H1 (cell line): ENCODE data around the gene APP. TPM values are rescaled to one million over a fixed set of nuclear protein-coding genes. Genes with fewer than 3 reads are reported as not detected.

Source experiments
- CTCF ChIA-PET: fragments of 300-600 bp; sonication (Branson Sonifier 250); formaldehyde crosslinking; loops from one replicate; lab custom pipeline; 2021; ENCODE audit not compliant: partially characterized antibody; lab: Charles Lee
- POLR2A ChIA-PET: fragments of 300-600 bp; sonication (Branson Sonifier 250); formaldehyde crosslinking; loops from one replicate; lab custom pipeline; 2021; ENCODE audit warnings: inconsistent platforms; ENCODE audit not compliant: partially characterized antibody; lab: Charles Lee
- DNase-seq, 2 experiments: peaks; one replicate each; pipeline versions ENCODE4 v3.0.0 to v3.0.0-alpha.2; 2010 to 2022; ENCODE audit warnings: low spot score in 2 of 2, low read depth in 1 of 2, mixed read lengths in 1 of 2
- FAIRE-seq: peaks from 2 replicates; lab custom pipeline; 2011; peaks lifted over from hg19 to GRCh38; lab: Jason Lieb, UNC
- H2AFZ ChIP-seq: 2 replicates; pipeline ENCODE4 v1.8.1; 2012; ENCODE audit warnings: low read length, inconsistent platforms
- H2AK5ac ChIP-seq: 2 replicates; pipeline ENCODE4 v1.6.1; 2013; ENCODE audit warnings: low read depth, low read length
- H2BK120ac ChIP-seq: replicated peaks from 2 replicates; pipeline ENCODE3; 2013; ENCODE audit warnings: low read depth, low read length, inconsistent platforms
- H2BK12ac ChIP-seq: 2 replicates; pipeline ENCODE4 v1.6.1; 2013; ENCODE audit warnings: low read depth, low read length
- H2BK15ac ChIP-seq: 2 replicates; pipeline ENCODE4 v1.6.1; 2013; ENCODE audit warnings: low read length
- H2BK20ac ChIP-seq: 2 replicates; pipeline ENCODE4 v1.6.1; 2013; ENCODE audit warnings: low read length
- H2BK5ac ChIP-seq: 2 replicates; pipeline ENCODE4 v1.6.1; 2013; ENCODE audit warnings: low read depth, low read length
- H3K14ac ChIP-seq: 2 replicates; pipeline ENCODE4 v1.6.1; 2013; ENCODE audit warnings: inconsistent platforms; ENCODE audit not compliant: insufficient read length
- H3K18ac ChIP-seq: 2 replicates; pipeline ENCODE4 v1.6.1; 2013; ENCODE audit warnings: low read length; ENCODE audit errors: extremely low read depth
- H3K23ac ChIP-seq: 2 replicates; pipeline ENCODE4 v1.6.1; 2013; ENCODE audit warnings: inconsistent platforms; ENCODE audit not compliant: insufficient read length
- H3K23me2 ChIP-seq: 2 replicates; pipeline ENCODE4 v1.6.1; 2013; ENCODE audit warnings: low read depth, low read length
- H3K27ac ChIP-seq: 2 replicates; pipeline ENCODE4 v1.6.1; 2011; ENCODE audit warnings: low read depth, low read length, inconsistent platforms
- H3K27me3 ChIP-seq, 4 experiments: replicated peaks in 1 of 4; 1 replicate in 1 of 4; 2 replicates in 3 of 4; pipeline versions ENCODE4 v1.6.1 to v1.8.1; 2011 to 2013; ENCODE audit warnings: low read length in 3 of 4, mild to moderate bottlenecking in 3 of 4, inconsistent platforms in 2 of 4, mixed read lengths in 2 of 4, moderate library complexity in 1 of 4; ENCODE audit not compliant: control insufficient read depth in 3 of 4, insufficient read depth in 3 of 4; ENCODE audit errors: extremely low read depth in 1 of 4
- H3K36me3 ChIP-seq, 4 experiments: 2 replicates each; pipeline versions ENCODE4 v1.6.1 to v1.8.1; 2011 to 2013; ENCODE audit warnings: mild to moderate bottlenecking in 4 of 4, low read length in 3 of 4, moderate library complexity in 2 of 4, control low read depth in 1 of 4, inconsistent platforms in 1 of 4; ENCODE audit not compliant: insufficient read depth in 4 of 4, control insufficient read depth in 2 of 4
- H3K4ac ChIP-seq: replicated peaks from 2 replicates; pipeline ENCODE3; 2013; ENCODE audit warnings: low read length, low read depth, mixed read lengths, inconsistent platforms; ENCODE audit not compliant: insufficient read length
- H3K4me1 ChIP-seq, 4 experiments: replicated peaks in 1 of 4; 1 replicate in 1 of 4; 2 replicates in 3 of 4; pipeline versions ENCODE4 v1.6.1 to v1.8.1; 2011 to 2013; ENCODE audit warnings: low read length in 3 of 4, inconsistent platforms in 2 of 4, mixed read lengths in 1 of 4; ENCODE audit not compliant: insufficient read depth in 4 of 4, control insufficient read depth in 3 of 4
- H3K4me2 ChIP-seq, 2 experiments: 2 replicates each; pipeline versions ENCODE4 v1.6.1 to v1.8.1; 2011 to 2013; ENCODE audit warnings: low read depth in 2 of 2, low read length in 2 of 2, control low read depth in 1 of 2, inconsistent platforms in 1 of 2, mild to moderate bottlenecking in 1 of 2; ENCODE audit not compliant: insufficient read depth in 1 of 2
- H3K4me3 ChIP-seq, 4 experiments: fragments of 200-600, 300-600 bp in 1 of 4; sonication (generic), shearing (Covaris generic), sonication (Bioruptor Twin) in 1 of 4; 2 replicates each; pipeline versions ENCODE4 v1.5.1 to v1.8.1; 2011 to 2016; ENCODE audit warnings: low read length in 4 of 4, low read depth in 3 of 4, control low read depth in 2 of 4, inconsistent platforms in 2 of 4, mild to moderate bottlenecking in 2 of 4, mixed read lengths in 1 of 4, moderate library complexity in 1 of 4; ENCODE audit not compliant: insufficient read depth in 2 of 4; ENCODE audit errors: extremely low read depth in 1 of 4
- H3K56ac ChIP-seq: replicated peaks from 2 replicates; pipeline ENCODE3; 2013; ENCODE audit warnings: low read depth, mild to moderate bottlenecking, mixed read lengths, low read length, inconsistent platforms; ENCODE audit not compliant: insufficient read length
- H3K79me1 ChIP-seq: 2 replicates; pipeline ENCODE4 v1.6.1; 2013; ENCODE audit warnings: low read depth, low read length, control low read depth
- H3K79me2 ChIP-seq, 2 experiments: 2 replicates each; pipeline versions ENCODE4 v1.6.1 to v1.8.1; 2012 to 2013; ENCODE audit warnings: low read length in 2 of 2, mild to moderate bottlenecking in 2 of 2, inconsistent platforms in 1 of 2; ENCODE audit not compliant: insufficient read depth in 2 of 2, control insufficient read depth in 1 of 2
- H3K9ac ChIP-seq, 4 experiments: replicated peaks in 1 of 4; 1 replicate in 1 of 4; 2 replicates in 3 of 4; pipeline versions ENCODE4 v1.6.1 to v1.8.1; 2011 to 2013; ENCODE audit warnings: low read depth in 3 of 4, low read length in 3 of 4, control low read depth in 2 of 4, mild to moderate bottlenecking in 2 of 4, moderate library complexity in 2 of 4, inconsistent platforms in 1 of 4; ENCODE audit errors: extremely low read depth in 1 of 4
- H3K9me3 ChIP-seq, 2 experiments: 2 replicates each; pipeline versions ENCODE4 v1.6.1 to v1.8.1; 2012 to 2013; ENCODE audit warnings: mild to moderate bottlenecking in 2 of 2, moderate library complexity in 2 of 2, control low read depth in 1 of 2, inconsistent platforms in 1 of 2, low read depth in 1 of 2, low read length in 1 of 2, mixed read lengths in 1 of 2; ENCODE audit not compliant: insufficient read depth in 2 of 2
- H4K20me1 ChIP-seq, 2 experiments: replicated peaks in 1 of 2; 2 replicates each; pipeline versions ENCODE3 to v1.8.1; 2011 to 2013; ENCODE audit warnings: inconsistent platforms in 2 of 2, low read length in 2 of 2, mild to moderate bottlenecking in 1 of 2; ENCODE audit not compliant: insufficient read depth in 2 of 2, control insufficient read depth in 1 of 2
- H4K5ac ChIP-seq: 2 replicates; pipeline ENCODE4 v1.6.1; 2013; ENCODE audit warnings: low read length, low read depth, mixed read lengths, inconsistent platforms; ENCODE audit not compliant: insufficient read length
- H4K8ac ChIP-seq: 2 replicates; pipeline ENCODE4 v1.8.0; 2013; ENCODE audit warnings: mild to moderate bottlenecking, moderate library complexity, low read length, inconsistent platforms; ENCODE audit not compliant: insufficient read depth; ENCODE audit errors: extremely low read depth
- H4K91ac ChIP-seq: replicated peaks from 2 replicates; pipeline ENCODE3; 2013; ENCODE audit warnings: low read length, mixed read lengths, inconsistent platforms; ENCODE audit not compliant: insufficient read length
- CBX8 ChIP-seq: fragments of 300-800, 300-1000 bp; sonication (generic); IDR thresholded peaks from 2 replicates; pipeline ENCODE4 v1.7.1; 2016; ENCODE audit warnings: low read depth, low read length, borderline replicate concordance
- EZH2 ChIP-seq: fragments of 200-600 bp; sonication (generic); IDR thresholded peaks from 2 replicates; pipeline ENCODE4 v1.7.1; 2012; ENCODE audit warnings: low read depth, mild to moderate bottlenecking, moderate library complexity, low read length, inconsistent platforms; ENCODE audit not compliant: severe bottlenecking
- HDAC6 ChIP-seq: IDR thresholded peaks from one replicate; pipeline ENCODE4 v1.7.1; 2012; ENCODE audit warnings: low read depth, mild to moderate bottlenecking, inconsistent platforms, low read length, moderate library complexity
- WGBS, 2 experiments: shearing (Covaris generic) in 1 of 2; methylation state at CpG; one replicate each; pipeline versions ENCODE4 v1.1.6 to v1.1.7; 2013 to 2015; ENCODE audit warnings: low lambda C conversion rate in 2 of 2, mixed read lengths in 2 of 2, inconsistent platforms in 1 of 2, low coverage in 1 of 2, missing lambda C conversion rate in 1 of 2; ENCODE audit not compliant: insufficient replicate concordance in 2 of 2, insufficient coverage in 1 of 2, insufficient read length in 1 of 2; ENCODE audit errors: extremely low coverage in 1 of 2, missing lambda C conversion rate in 1 of 2; 5-methylcytosine and 5-hydroxymethylcytosine counted together
- polyA plus RNA-seq, 7 experiments: library from polyadenylated mRNA; depleted of rRNA in 3 of 7; stranded (reverse) in 5 of 7; unstranded in 2 of 7; fragments of >200 nt in 5 of 7; fragments of 200-250 nt in 2 of 7; gene quantifications; 1 replicate in 5 of 7; 2 replicates in 1 of 7; 4 replicates in 1 of 7; pipeline versions ENCODE4 v1.2.1 to v1.2.3, GENCODE V29; 2011 to 2013; ENCODE audit warnings: missing spikeins in 2 of 7, mixed read lengths in 2 of 7
- total RNA-seq: library from RNA; stranded (reverse); fragmentation: NEBNext Ultra II Directional; extraction: Animal tissue kit (Norgen Biotek cat#: 25700); gene quantifications from 2 replicates; pipeline ENCODE4 v1.2.1, GENCODE V29; 2021

APP gene
- total and polyA plus RNA-seq, 2 of the 8 experiments (the other 6 are each of a cell fraction or from before 2014, with no cell fraction given), result 375 to 551 TPM

- H4K91ac ChIP-seq, result no peak overlapping the region
- ChIA-PET CTCF (interaction anchor here (0.7 to 0.8 kb wide), 2 partner anchors 9 to 38 kb away, joined by 3 read pairs; no protein-coding TSS in a partner anchor), POLR2A (interaction anchor here (0.9 to 1.6 kb wide), 2 partner anchors 42 to 103 kb away, joined by 3 to 4 read pairs; partner anchors contain the start of gene APP)
- no peaks in the 10 kb centered on the region for H3K27me3 ChIP-seq
- no peak overlapping the region for H2AFZ ChIP-seq
- no peak overlapping the region for H3K23ac ChIP-seq
- H3K4me2 ChIP-seq, result no peak overlapping the region
- FAIRE-seq (no peak), DNase-seq (no peak)
- no peak overlapping the region for H2AK5ac ChIP-seq
- no peaks in the 10 kb centered on the region; a peak in 1 of 8 replicates for H3K36me3 ChIP-seq
- no peak overlapping the region for H3K18ac ChIP-seq
- no peak overlapping the region for H4K5ac ChIP-seq
- H3K9ac ChIP-seq, result no peak overlapping the region
- no peak overlapping the region for H3K14ac ChIP-seq
- peaks cover 6 to 100% of the 10 kb centered on the region in 2 experiments; a peak in 3 of 4 replicates for H3K79me2 ChIP-seq
- H3K4me1 ChIP-seq, result peaks cover 5 to 31% (median 21%) of the 10 kb centered on the region in 4 experiments
- H2BK120ac ChIP-seq, result no peak overlapping the region
- peaks cover 2 to 4% of the 10 kb centered on the region in 2 experiments for H4K20me1 ChIP-seq
- no peaks in the 10 kb centered on the region for H3K9me3 ChIP-seq
- 90% methylated on average over 11 of the region's 12 CpGs; no CpG with 5 or more reads in 1 of the 2 experiments for WGBS, 2 experiments
- H3K79me1 ChIP-seq, result peaks cover 7% of the 10 kb centered on the region
- H2BK5ac ChIP-seq, result no peak overlapping the region
- no peak overlapping the region for H2BK12ac ChIP-seq
- H3K4ac ChIP-seq, result no peak overlapping the region
- H2BK20ac ChIP-seq, result no peak overlapping the region
- H3K23me2 ChIP-seq, result no peaks in the 10 kb centered on the region; the same call in 1 of the 2 replicates
- no peak overlapping the region for H3K4me3 ChIP-seq
- no peak overlapping the region for H4K8ac ChIP-seq
- H3K27ac ChIP-seq, result no peak overlapping the region
- no peak overlapping the region for H2BK15ac ChIP-seq
- no peak overlapping the region for H3K56ac ChIP-seq
- TF ChIP-seq CBX8 (no peak), EZH2 (no peak), HDAC6 (no peak)
Measured at GRCh38 chr21:26067836-26068594, 102.6 kb downstream of the APP start.
